Activated CD8-positive, alpha-beta memory T cell treated with anti-CD3 and anti-CD28 coated beads, Interleukin-2, amount 10 ng/mL, durations not matched to agents 7 days and 5 days (primary cell): ENCODE data around the gene TOPORS. TPM values are rescaled to one million over a fixed set of nuclear protein-coding genes. Genes with fewer than 3 reads are reported as not detected.
A peak's percentile ranks its signal among the peaks of the same experiment; 100 is the strongest.
"Not testable (repeated sequence)": the region's sequence is repeated elsewhere in the genome, so short reads cannot be mapped to it uniquely, and the experiment has no call there.

Source experiments
- ATAC-seq: fragments of 150-1000 bp; cut with Tn5 transposase; one replicate; pipeline ENCODE4 v1.10.0; 2021; ENCODE audit warnings: moderate library complexity
- CTCF ChIA-PET: fragments of 350-600 bp; sonication (Branson Sonifier 250); formaldehyde crosslinking; loops from one replicate; lab custom pipeline; 2021; ENCODE audit warnings: antibody characterized with exemption; lab: Charles Lee
- DNase-seq: peaks from one replicate; pipeline ENCODE4 v3.0.0-alpha.2; 2020
- H3K27ac Mint-ChIP-seq: one replicate; pipeline ENCODE4 v1.8.0; 2021; ENCODE audit warnings: mild to moderate bottlenecking, mixed read lengths
- H3K27me3 Mint-ChIP-seq: one replicate; pipeline ENCODE4 v1.8.0; 2021; ENCODE audit warnings: mixed read lengths
- H3K36me3 Mint-ChIP-seq: one replicate; pipeline ENCODE4 v1.8.0; 2021; ENCODE audit warnings: mild to moderate bottlenecking, mixed read lengths
- H3K4me1 Mint-ChIP-seq: one replicate; pipeline ENCODE4 v1.8.0; 2021; ENCODE audit warnings: mixed read lengths
- H3K4me3 Mint-ChIP-seq: one replicate; pipeline ENCODE4 v1.8.0; 2021; ENCODE audit warnings: mild to moderate bottlenecking, moderate library complexity, mixed read lengths
- H3K9me3 Mint-ChIP-seq: one replicate; pipeline ENCODE4 v1.8.0; 2022; ENCODE audit warnings: low read depth, mixed read lengths
- total RNA-seq, 2 experiments: library from RNA; stranded (reverse); gene quantifications; one replicate each; pipeline ENCODE4 v1.2.3, GENCODE V29; 2021

Gene TOPORS
- total RNA-seq, result 10 to 100 TPM; 12.1 to 15.2 TPM

GRCh38 chr9:32552172-32552872, at the start of gene TOPORS, which contains the start of gene SMIM27:
TOPORS (minus strand) TSS chr9:32552586; CDS start chr9:32552436, 150 bp downstream.
SMIM27 (plus strand) TSS chr9:32552327; CDS start chr9:32552435, 108 bp downstream.
- no peaks in the 10 kb centered on the region for H3K27me3 Mint-ChIP-seq
- peaks cover 15% of the 10 kb centered on the region for H3K36me3 Mint-ChIP-seq
- H3K9me3 Mint-ChIP-seq, result no peaks in the 10 kb centered on the region
- peak within 1 kb of the TSS; percentile 98 for H3K27ac Mint-ChIP-seq
- CTCF ChIA-PET, result interaction anchor here (1.0 to 4.9 kb wide), 7 partner anchors 14 to 174 kb away, joined by 3 to 45 read pairs (median 7); partner anchors contain the start of genes NDUFB6 and RIGI
- peak; percentile 76 for ATAC-seq
- peaks cover 30% of the 10 kb centered on the region for H3K4me1 Mint-ChIP-seq
- DNase-seq, result peak; percentile 93
- H3K4me3 Mint-ChIP-seq, result peak within 1 kb of the TSS; percentile 96

GRCh38 chr9:32599021-32599420, 46.6 kb upstream of the TOPORS start:
- not testable (repeated sequence) for DNase-seq, H3K9me3 Mint-ChIP-seq, H3K36me3 Mint-ChIP-seq, H3K4me3 Mint-ChIP-seq, H3K27ac Mint-ChIP-seq, ATAC-seq
- peaks cover 11% of the 10 kb centered on the region for H3K4me1 Mint-ChIP-seq
- CTCF ChIA-PET, result interaction anchor here (1.0 to 1.4 kb wide), 2 partner anchors 9 to 19 kb away, joined by 3 read pairs; no protein-coding TSS in a partner anchor
- H3K27me3 Mint-ChIP-seq, result peaks cover 29% of the 10 kb centered on the region

GRCh38 chr9:32596936-32597335, 44.5 kb upstream of the TOPORS start:
- Mint-ChIP-seq H3K4me1 (peaks cover 9% of the 10 kb centered on the region), H3K36me3 (no peaks in the 10 kb centered on the region), H3K4me3 (no peak overlapping the region), H3K27ac (no peak overlapping the region), H3K9me3 (no peaks in the 10 kb centered on the region), H3K27me3 (peaks cover 29% of the 10 kb centered on the region)
- ATAC-seq (no peak), DNase-seq (no peak)
- CTCF ChIA-PET, result interaction anchor here (1.0 kb wide), 1 partner anchor 17 kb away, joined by 5 read pairs; no protein-coding TSS in a partner anchor

GRCh38 chr9:32596096-32596865, 43.9 kb upstream of the TOPORS start:
- peaks cover 9% of the 10 kb centered on the region for H3K4me1 Mint-ChIP-seq
- H3K27ac Mint-ChIP-seq, result no peak overlapping the region
- no peaks in the 10 kb centered on the region for H3K36me3 Mint-ChIP-seq

GRCh38 chr9:32590898-32591297, 38.5 kb upstream of the TOPORS start:
- CTCF ChIA-PET, result interaction anchor here (0.8 kb wide), 1 partner anchor 9 kb away, joined by 3 read pairs; no protein-coding TSS in a partner anchor

More at GRCh38 chr9:32596096-32596865, 43.9 kb upstream of the TOPORS start:
- DNase-seq, result no peak
- CTCF ChIA-PET, result interaction anchor here (1.0 kb wide), 1 partner anchor 17 kb away, joined by 5 read pairs; no protein-coding TSS in a partner anchor
- H3K4me3 Mint-ChIP-seq, result no peak overlapping the region
- ATAC-seq, result no peak
- H3K27me3 Mint-ChIP-seq, result peaks cover 29% of the 10 kb centered on the region
- H3K9me3 Mint-ChIP-seq, result no peaks in the 10 kb centered on the region

GRCh38 chr9:32590476-32590875, 38.1 kb upstream of the TOPORS start:
- no peak overlapping the region for H3K4me3 Mint-ChIP-seq
- CTCF ChIA-PET, result interaction anchor here (0.8 to 5.3 kb wide), 6 partner anchors 8 to 378 kb away, joined by 3 to 45 read pairs (median 10); no protein-coding TSS in a partner anchor
- no peaks in the 10 kb centered on the region for H3K4me1 Mint-ChIP-seq
- H3K27ac Mint-ChIP-seq, result no peak overlapping the region
- DNase-seq (no peak), ATAC-seq (no peak)
- peaks cover 33% of the 10 kb centered on the region for H3K27me3 Mint-ChIP-seq
- H3K9me3 Mint-ChIP-seq, result no peaks in the 10 kb centered on the region
- no peaks in the 10 kb centered on the region for H3K36me3 Mint-ChIP-seq

More at GRCh38 chr9:32590898-32591297, 38.5 kb upstream of the TOPORS start:
- Mint-ChIP-seq H3K27me3 (peaks cover 29% of the 10 kb centered on the region), H3K4me1 (peaks cover 3% of the 10 kb centered on the region), H3K4me3 (no peak overlapping the region), H3K9me3 (no peaks in the 10 kb centered on the region), H3K36me3 (no peaks in the 10 kb centered on the region), H3K27ac (no peak overlapping the region)
- no peak for DNase-seq
- no peak for ATAC-seq

GRCh38 chr9:32589083-32589723, 36.8 kb upstream of the TOPORS start:
- Mint-ChIP-seq H3K27me3 (peaks cover 42% of the 10 kb centered on the region), H3K4me1 (no peaks in the 10 kb centered on the region), H3K9me3 (no peaks in the 10 kb centered on the region), H3K4me3 (no peak overlapping the region), H3K36me3 (no peaks in the 10 kb centered on the region), H3K27ac (no peak overlapping the region)
- ATAC-seq (no peak), DNase-seq (no peak)
- CTCF ChIA-PET, result interaction anchor here (0.8 to 5.3 kb wide), 10 partner anchors 10 to 385 kb away, joined by 3 to 45 read pairs (median 4); no protein-coding TSS in a partner anchor

- DNase-seq (no peak), ATAC-seq (peak; percentile 33)
- CTCF ChIA-PET, result interaction anchor here (1.1 to 5.3 kb wide), 5 partner anchors 8 to 386 kb away, joined by 4 to 45 read pairs (median 7); no protein-coding TSS in a partner anchor
- Mint-ChIP-seq H3K4me1 (no peaks in the 10 kb centered on the region), H3K27ac (no peak overlapping the region), H3K27me3 (peaks cover 45% of the 10 kb centered on the region), H3K36me3 (no peaks in the 10 kb centered on the region), H3K9me3 (no peaks in the 10 kb centered on the region), H3K4me3 (no peak overlapping the region)
These were observed 35.5 kb upstream of the TOPORS start for GRCh38 chr9:32587901-32588300.

- Mint-ChIP-seq H3K27me3 (peaks cover 32% of the 10 kb centered on the region), H3K4me1 (peaks cover 7% of the 10 kb centered on the region), H3K36me3 (no peaks in the 10 kb centered on the region), H3K4me3 (no peak overlapping the region), H3K27ac (no peak overlapping the region), H3K9me3 (no peaks in the 10 kb centered on the region)
- no peak for DNase-seq
- CTCF ChIA-PET, result interaction anchor here (1.0 kb wide), 1 partner anchor 384 kb away, joined by 4 read pairs; no protein-coding TSS in a partner anchor
- no peak for ATAC-seq
These were observed 32.4 kb upstream of the TOPORS start for GRCh38 chr9:32584784-32585183.

- Mint-ChIP-seq H3K9me3 (no peaks in the 10 kb centered on the region), H3K4me1 (peaks cover 17% of the 10 kb centered on the region), H3K27ac (no peak overlapping the region), H3K4me3 (no peak overlapping the region), H3K27me3 (peaks cover 35% of the 10 kb centered on the region), H3K36me3 (no peaks in the 10 kb centered on the region)
- DNase-seq (peak; percentile 50), ATAC-seq (peak; percentile 47)
- CTCF ChIA-PET, result interaction anchor here (0.7 to 12.5 kb wide), 18 partner anchors 8 to 392 kb away, joined by 3 to 454 read pairs (median 4); partner anchors contain the start of genes ACO1, NDUFB6, SMIM27 and TOPORS
These were observed 29.2 kb upstream of the TOPORS start for GRCh38 chr9:32581512-32582143.

- Mint-ChIP-seq H3K27ac (no peak overlapping the region), H3K4me1 (peaks cover 17% of the 10 kb centered on the region), H3K4me3 (no peak overlapping the region), H3K9me3 (no peaks in the 10 kb centered on the region), H3K36me3 (no peaks in the 10 kb centered on the region), H3K27me3 (peaks cover 27% of the 10 kb centered on the region)
- no peak for DNase-seq
- ATAC-seq, result no peak
- CTCF ChIA-PET, result interaction anchor here (0.7 to 12.5 kb wide), 20 partner anchors 7 to 387 kb away, joined by 3 to 454 read pairs (median 4); partner anchors contain the start of genes ACO1, NDUFB6, RIGI and SMIM27
These were observed 28.4 kb upstream of the TOPORS start for GRCh38 chr9:32580631-32581300.
